IMR-90 (cell line): ENCODE data around the gene PRKN. TPM values are rescaled to one million over a fixed set of nuclear protein-coding genes. Genes with fewer than 3 reads are reported as not detected.

Experiments
- ATAC-seq: fragments of 200-7000 bp; cut with Tn5 transposase; 2 replicates; pipeline ENCODE4 v1.9.1; 2020; ENCODE audit warnings: low read depth, mild to moderate bottlenecking, moderate library complexity
- BruUV-seq: library from RNA; stranded (reverse); fragments of 400-500 nt; replicated peaks from 2 replicates; lab custom pipeline; 2021; lab: Mats Ljungman, UMichigan
- CTCF ChIA-PET: fragments of 300-600 bp; formaldehyde crosslinking; extraction: SDS; loops from one replicate; lab custom pipeline; 2021; ENCODE audit warnings: antibody characterized with exemption; lab: Yijun Ruan, JAX
- POLR2A ChIA-PET: fragments of 300-600 bp; sonication (Branson Sonifier 250); formaldehyde crosslinking; loops from one replicate; lab custom pipeline; 2022; ENCODE audit warnings: antibody characterized with exemption; ENCODE audit not compliant: unreplicated experiment; lab: Charles Lee
- DNase-seq: peaks from one replicate; pipeline ENCODE4 v3.0.0; 2013
- H2AFZ ChIP-seq: replicated peaks from 2 replicates; pipeline ENCODE3; 2013; ENCODE audit warnings: low read length, mild to moderate bottlenecking; ENCODE audit not compliant: poor library complexity
- H2AK5ac ChIP-seq: 2 replicates; pipeline ENCODE4 v1.6.1; 2013; ENCODE audit warnings: low read depth, low read length, inconsistent platforms
- H2AK9ac ChIP-seq: replicated peaks from 2 replicates; pipeline ENCODE3; 2013; ENCODE audit warnings: mild to moderate bottlenecking, low read depth, low read length, moderate library complexity; ENCODE audit not compliant: poor library complexity
- H2BK120ac ChIP-seq: 2 replicates; pipeline ENCODE4 v1.6.1; 2013; ENCODE audit warnings: low read depth, low read length, inconsistent platforms
- H2BK15ac ChIP-seq: 3 replicates; pipeline ENCODE4 v1.6.1; 2013; ENCODE audit warnings: low read depth, low read length, inconsistent platforms
- H2BK20ac ChIP-seq: 2 replicates; pipeline ENCODE4 v1.6.1; 2013; ENCODE audit warnings: low read depth, mild to moderate bottlenecking, inconsistent platforms, low read length, moderate library complexity
- H2BK5ac ChIP-seq: 2 replicates; pipeline ENCODE4 v1.6.1; 2013; ENCODE audit warnings: mild to moderate bottlenecking, low read depth, low read length, inconsistent platforms; ENCODE audit not compliant: poor library complexity, severe bottlenecking
- H3K14ac ChIP-seq: replicated peaks from 2 replicates; pipeline ENCODE4 v1.6.1; 2013; ENCODE audit warnings: low read depth, low read length, inconsistent platforms
- H3K18ac ChIP-seq: 2 replicates; pipeline ENCODE4 v1.6.1; 2013; ENCODE audit warnings: low read depth, low read length, control low read depth
- H3K23ac ChIP-seq: 2 replicates; pipeline ENCODE4 v1.6.1; 2013; ENCODE audit warnings: low read depth, low read length, inconsistent platforms
- H3K27ac ChIP-seq: 2 replicates; pipeline ENCODE4 v1.5.1; 2013; ENCODE audit warnings: mild to moderate bottlenecking, control low read depth, low read length; ENCODE audit not compliant: insufficient read depth
- H3K27me3 ChIP-seq: 2 replicates; pipeline ENCODE4 v1.6.1; 2013; ENCODE audit warnings: low read length; ENCODE audit not compliant: control insufficient read depth, insufficient read depth
- H3K36me3 ChIP-seq: 2 replicates; pipeline ENCODE4 v1.6.1; 2013; ENCODE audit warnings: low read length, mixed read lengths; ENCODE audit not compliant: control insufficient read depth, insufficient read depth
- H3K4ac ChIP-seq: 2 replicates; pipeline ENCODE4 v1.6.1; 2013; ENCODE audit warnings: low read depth, low read length, inconsistent platforms
- H3K4me1 ChIP-seq: 2 replicates; pipeline ENCODE4 v1.6.1; 2013; ENCODE audit warnings: low read length, mixed read lengths; ENCODE audit not compliant: control insufficient read depth, insufficient read depth
- H3K4me2 ChIP-seq: 2 replicates; pipeline ENCODE4 v1.6.1; 2013; ENCODE audit warnings: low read depth, mild to moderate bottlenecking, control low read depth, low read length, moderate library complexity
- H3K4me3 ChIP-seq: 2 replicates; pipeline ENCODE4 v1.5.1; 2013; ENCODE audit warnings: low read depth, mild to moderate bottlenecking, control low read depth, low read length, moderate library complexity; ENCODE audit not compliant: insufficient read depth
- H3K56ac ChIP-seq: 2 replicates; pipeline ENCODE4 v1.6.1; 2013; ENCODE audit warnings: low read length, inconsistent platforms; ENCODE audit not compliant: insufficient read depth; ENCODE audit errors: extremely low read depth
- H3K79me1 ChIP-seq, 2 experiments: 2 replicates each; pipeline ENCODE4 v1.6.1; 2013; ENCODE audit warnings: low read length in 2 of 2, inconsistent platforms in 1 of 2, low read depth in 1 of 2
- H3K9ac ChIP-seq: 2 replicates; pipeline ENCODE4 v1.6.1; 2013; ENCODE audit warnings: low read depth, low read length, control low read depth
- H3K9me1 ChIP-seq: 2 replicates; pipeline ENCODE4 v1.6.1; 2013; ENCODE audit warnings: low read length, inconsistent platforms; ENCODE audit not compliant: insufficient read depth
- H3K9me3 ChIP-seq: 2 replicates; pipeline ENCODE4 v1.6.1; 2013; ENCODE audit warnings: low read length; ENCODE audit not compliant: control insufficient read depth, insufficient read depth
- H4K20me1 ChIP-seq: 2 replicates; pipeline ENCODE4 v1.6.1; 2013; ENCODE audit warnings: low read length, inconsistent platforms; ENCODE audit not compliant: insufficient read depth
- H4K5ac ChIP-seq: 2 replicates; pipeline ENCODE4 v1.6.1; 2013; ENCODE audit warnings: mild to moderate bottlenecking, low read depth, low read length, control low read depth
- H4K8ac ChIP-seq, 2 experiments: 2 replicates each; pipeline ENCODE4 v1.6.1; 2013; ENCODE audit warnings: low read depth in 2 of 2, low read length in 2 of 2, control low read depth in 1 of 2, inconsistent platforms in 1 of 2
- H4K91ac ChIP-seq: 2 replicates; pipeline ENCODE4 v1.6.1; 2013; ENCODE audit warnings: low read depth, low read length, inconsistent platforms; ENCODE audit not compliant: insufficient read depth
- BHLHE40 ChIP-seq: fragments of 150-350 bp; IDR thresholded peaks from 2 replicates; pipeline ENCODE4 v1.6.1; 2016; ENCODE audit warnings: mild to moderate bottlenecking, low read depth, low read length
- CEBPB ChIP-seq: IDR thresholded peaks from 2 replicates; pipeline ENCODE4 v1.6.1; 2012; ENCODE audit warnings: low read depth, low read length, improper control_type of control experiment
- CHD1 ChIP-seq: IDR thresholded peaks from 2 replicates; pipeline ENCODE4 v1.6.1; 2012; ENCODE audit warnings: low read depth, low read length, improper control_type of control experiment
- CTCF ChIP-seq: conservative IDR thresholded peaks from 2 replicates; pipeline ENCODE4 v1.5.1; 2012; ENCODE audit warnings: mild to moderate bottlenecking, low read depth, low read length, improper control_type of control experiment
- ELK1 ChIP-seq: fragments of 150-350 bp; IDR thresholded peaks from 2 replicates; pipeline ENCODE4 v1.6.1; 2016; ENCODE audit warnings: low read depth, mild to moderate bottlenecking, low read length, moderate library complexity, borderline replicate concordance
- FOS ChIP-seq: fragments of 150-350 bp; IDR thresholded peaks from 2 replicates; pipeline ENCODE4 v1.6.1; 2016; ENCODE audit warnings: low read depth, low read length
- MAFK ChIP-seq: IDR thresholded peaks from 2 replicates; pipeline ENCODE4 v1.6.1; 2012; ENCODE audit warnings: low read depth, low read length, improper control_type of control experiment
- MAZ ChIP-seq: IDR thresholded peaks from 2 replicates; pipeline ENCODE4 v1.6.1; 2012; ENCODE audit warnings: low read depth, mild to moderate bottlenecking, low read length, improper control_type of control experiment, moderate library complexity, borderline replicate concordance
- MXI1 ChIP-seq: IDR thresholded peaks from 2 replicates; pipeline ENCODE4 v1.6.1; 2012; ENCODE audit warnings: low read depth, mild to moderate bottlenecking, low read length, moderate library complexity, borderline replicate concordance
- NFE2L2 ChIP-seq: fragments of 150-350 bp; IDR thresholded peaks from 2 replicates; pipeline ENCODE4 v1.6.1; 2016; ENCODE audit warnings: low read depth, mild to moderate bottlenecking, low read length
- POLR2A ChIP-seq: IDR thresholded peaks from 2 replicates; pipeline ENCODE4 v1.6.1; 2012; ENCODE audit warnings: mild to moderate bottlenecking, low read depth, low read length
- RAD21 ChIP-seq: IDR thresholded peaks from 2 replicates; pipeline ENCODE4 v1.6.1; 2012; ENCODE audit warnings: low read length, improper control_type of control experiment
- RCOR1 ChIP-seq: IDR thresholded peaks from 2 replicates; pipeline ENCODE4 v1.6.1; 2012; ENCODE audit warnings: mild to moderate bottlenecking, low read length, improper control_type of control experiment; ENCODE audit not compliant: insufficient replicate concordance
- RFX5 ChIP-seq: IDR thresholded peaks from 2 replicates; pipeline ENCODE4 v1.8.0; 2012; ENCODE audit warnings: low read depth, mild to moderate bottlenecking, low read length, moderate library complexity
- SMC3 ChIP-seq: fragments of 150-350 bp; IDR thresholded peaks from 2 replicates; pipeline ENCODE4 v1.6.1; 2016; ENCODE audit warnings: low read depth, mild to moderate bottlenecking, antibody characterized with exemption, low read length, moderate library complexity
- USF2 ChIP-seq: fragments of 150-350 bp; IDR thresholded peaks from 2 replicates; pipeline ENCODE4 v1.6.1; 2017; ENCODE audit warnings: mild to moderate bottlenecking, antibody characterized with exemption, low read length, low read depth
- WGBS, 2 experiments: methylation state at CpG; one replicate each; pipeline versions ENCODE4 v1.1.5 to v1.1.7; 2013; ENCODE audit warnings: missing lambda C conversion rate in 2 of 2; ENCODE audit not compliant: insufficient read length in 1 of 2; ENCODE audit errors: extremely low coverage in 2 of 2; 5-methylcytosine and 5-hydroxymethylcytosine counted together
- dilution Hi-C: fragments of 300-500 bp; cut with HindIII; formaldehyde crosslinking; loops from one replicate; pipeline ENCODE4 v1.14.3; 2018; ENCODE audit warnings: low sequenced_read_pairs; ENCODE audit not compliant: unreplicated experiment
- in situ Hi-C: fragments of 300-500 bp; cut with MboI; formaldehyde crosslinking; loops from 3 replicates; pipeline ENCODE4 v1.14.3; 2019; ENCODE audit warnings: low sequenced_read_pairs, inconsistent platforms, mixed read lengths
- intact Hi-C: fragments of 100-400 bp; cut with micrococcal nuclease; formaldehyde crosslinking; loops from 2 replicates; pipeline ENCODE4 v1.10.0; 2022
- polyA plus RNA-seq, 3 experiments: library from polyadenylated mRNA; depleted of rRNA; stranded (reverse); fragments of >200 nt; gene quantifications; 2 replicates each; pipeline ENCODE4 v1.2.3, GENCODE V29; 2012; ENCODE audit warnings: low replicate concordance in 1 of 3
- total RNA-seq: library from RNA; depleted of rRNA; stranded (reverse); fragments of >200 nt; gene quantifications from 2 replicates; pipeline ENCODE4 v1.2.3, GENCODE V29; 2012

Gene PRKN
- total and polyA plus RNA-seq, 2 of the 4 experiments (the other 2 are of a cell fraction): 0.15 to 0.18 TPM

GRCh38 chr6:161557333-161558107 is 1170.0 kb downstream of the PRKN start:
- H4K5ac ChIP-seq: no peak overlapping the region
- in situ Hi-C loops: no loop called here
- no peak overlapping the region for H2BK15ac ChIP-seq
- H3K27me3 ChIP-seq: no peaks in the 10 kb centered on the region
- H2BK5ac ChIP-seq: no peak overlapping the region
- peaks cover 30% of the 10 kb centered on the region for H3K9me3 ChIP-seq
- no peak overlapping the region for H3K14ac ChIP-seq
- no peak overlapping the region for H2AK5ac ChIP-seq
- H3K4me1 ChIP-seq: no peaks in the 10 kb centered on the region
- ATAC-seq: no peak
- no peak overlapping the region for H4K91ac ChIP-seq
- no peak overlapping the region for H3K27ac ChIP-seq
- WGBS, 2 experiments: no CpG with 5 or more reads among the region's 9 CpGs
- H3K4me2 ChIP-seq: no peak overlapping the region
- no peaks in the 10 kb centered on the region for H3K9me1 ChIP-seq
- H2BK20ac ChIP-seq: no peak overlapping the region
- TF ChIP-seq MAZ (no peak), CHD1 (no peak), RFX5 (no peak), POLR2A (no peak), RAD21 (no peak), BHLHE40 (no peak), CTCF (no peak), FOS (no peak), ELK1 (no peak), MXI1 (no peak), USF2 (no peak), SMC3 (no peak), CEBPB (no peak), NFE2L2 (no peak), RCOR1 (no peak), MAFK (no peak)
- ChIA-PET POLR2A (no interaction called here), CTCF (interaction anchor here (0.7 kb wide), 1 partner anchor 15 kb away, joined by 3 read pairs; no protein-coding TSS in a partner anchor)
- BruUV-seq: no TSS peak
- H3K9ac ChIP-seq: no peak overlapping the region
- no peak overlapping the region for H3K18ac ChIP-seq
- H4K20me1 ChIP-seq: no peaks in the 10 kb centered on the region
- H4K8ac ChIP-seq: no peak overlapping the region
- no peak overlapping the region for H3K56ac ChIP-seq
- no peaks in the 10 kb centered on the region for H3K36me3 ChIP-seq
- no peak overlapping the region for H2AFZ ChIP-seq
- no peak overlapping the region for H2BK120ac ChIP-seq
- H3K79me1 ChIP-seq: no peaks in the 10 kb centered on the region
- H3K4me3 ChIP-seq: no peak overlapping the region
- DNase-seq: no peak
- H3K23ac ChIP-seq: no peak overlapping the region
- intact Hi-C loops: no loop called here
- H3K4ac ChIP-seq: no peak overlapping the region
- no peak overlapping the region for H2AK9ac ChIP-seq
- dilution Hi-C loops: no loop called here
